ENCODE measurements around the gene RECQL5.
A peak's percentile ranks its signal among the peaks of the same experiment; 100 is the strongest.

RECQL5 gene

GRCh38 chr17:75662511-75662910 lies 4.4 kb downstream of the RECQL5 start:
- peaks cover 19% of the 10 kb centered on the region for H3K79me2 ChIP-seq (ENCODE audit: insufficient read depth, low read length)
- no peak overlapping the region for H3K4me2 ChIP-seq (ENCODE audit: insufficient read depth, low read length)
- H3K9ac ChIP-seq (ENCODE audit: low read depth, low read length): no peak overlapping the region
- H4K20me1 ChIP-seq (ENCODE audit: insufficient read depth, low read length): no peaks in the 10 kb centered on the region
- H3K27ac ChIP-seq (ENCODE audit: low read length): no peak overlapping the region
- no peak overlapping the region for H2AFZ ChIP-seq (ENCODE audit: low read depth, low read length)
- TF ChIP-seq CTCF (IDR thresholded peaks at IDR 0.05; ENCODE audit: borderline replicate concordance, extremely low read depth, low read length, poor library complexity, severe bottlenecking) (no peak), EZH2 (IDR thresholded peaks at IDR 0.05; ENCODE audit: borderline replicate concordance, low read depth, low read length, severe bottlenecking) (no peak)
- H3K27me3 ChIP-seq (ENCODE audit: insufficient read depth, low read length, poor library complexity): no peaks in the 10 kb centered on the region
- H3K4me3 ChIP-seq (ENCODE audit: low read depth in 1 of 2, low read length in 2 of 2): no peak overlapping the region
- H3K9me3 ChIP-seq (ENCODE audit: insufficient read depth, low read length, severe bottlenecking): no peaks in the 10 kb centered on the region
- peaks cover 14% of the 10 kb centered on the region for H3K4me1 ChIP-seq (ENCODE audit: insufficient read depth, low read length)
- ATAC-seq (ENCODE audit: insufficient read depth, low read depth) (no peak), DNase-seq (no peak)
- H3K36me3 ChIP-seq (ENCODE audit: insufficient read depth, low read length): peaks cover 29% of the 10 kb centered on the region

GRCh38 chr17:75661531-75661930 lies 5.4 kb downstream of the RECQL5 start:
- H3K27ac ChIP-seq (ENCODE audit: low read length): no peak overlapping the region
- peaks cover 14% of the 10 kb centered on the region for H3K4me1 ChIP-seq (ENCODE audit: insufficient read depth, low read length)
- no peak overlapping the region for H2AFZ ChIP-seq (ENCODE audit: low read depth, low read length)
- no peak overlapping the region for H3K4me2 ChIP-seq (ENCODE audit: insufficient read depth, low read length)
- peaks cover 35% of the 10 kb centered on the region for H3K36me3 ChIP-seq (ENCODE audit: insufficient read depth, low read length)
- peaks cover 10% of the 10 kb centered on the region for H3K79me2 ChIP-seq (ENCODE audit: insufficient read depth, low read length)
- TF ChIP-seq EZH2 (IDR thresholded peaks at IDR 0.05; ENCODE audit: borderline replicate concordance, low read depth, low read length, severe bottlenecking) (no peak), CTCF (IDR thresholded peaks at IDR 0.05; ENCODE audit: borderline replicate concordance, extremely low read depth, low read length, poor library complexity, severe bottlenecking) (no peak)
- H4K20me1 ChIP-seq (ENCODE audit: insufficient read depth, low read length): no peaks in the 10 kb centered on the region
- DNase-seq (no peak), ATAC-seq (ENCODE audit: insufficient read depth, low read depth) (no peak)
- H3K27me3 ChIP-seq (ENCODE audit: insufficient read depth, low read length, poor library complexity): no peaks in the 10 kb centered on the region
- H3K9ac ChIP-seq (ENCODE audit: low read depth, low read length): no peak overlapping the region
- no peak overlapping the region for H3K4me3 ChIP-seq (ENCODE audit: low read depth in 1 of 2, low read length in 2 of 2)
- no peaks in the 10 kb centered on the region for H3K9me3 ChIP-seq (ENCODE audit: insufficient read depth, low read length, severe bottlenecking)

- TF ChIP-seq CTCF (IDR thresholded peaks at IDR 0.05; ENCODE audit: borderline replicate concordance, extremely low read depth, low read length, poor library complexity, severe bottlenecking): no peak
- no peak for TF ChIP-seq EZH2 (IDR thresholded peaks at IDR 0.05; ENCODE audit: borderline replicate concordance, low read depth, low read length, severe bottlenecking)
- ATAC-seq (ENCODE audit: insufficient read depth, low read depth) (no peak), DNase-seq (no peak)
- Histone ChIP-seq H3K27ac (ENCODE audit: low read length) (no peak overlapping the region), H3K79me2 (ENCODE audit: insufficient read depth, low read length) (no peaks in the 10 kb centered on the region), H3K4me1 (ENCODE audit: insufficient read depth, low read length) (no peaks in the 10 kb centered on the region), H3K9me3 (ENCODE audit: insufficient read depth, low read length, severe bottlenecking) (no peaks in the 10 kb centered on the region), H3K36me3 (ENCODE audit: insufficient read depth, low read length) (peaks cover 33% of the 10 kb centered on the region), H3K4me2 (ENCODE audit: insufficient read depth, low read length) (no peak overlapping the region), H3K27me3 (ENCODE audit: insufficient read depth, low read length, poor library complexity) (no peaks in the 10 kb centered on the region), H3K9ac (ENCODE audit: low read depth, low read length) (no peak overlapping the region), H3K4me3 (ENCODE audit: low read depth in 1 of 2, low read length in 2 of 2) (no peak overlapping the region), H4K20me1 (ENCODE audit: insufficient read depth, low read length) (no peaks in the 10 kb centered on the region), H2AFZ (ENCODE audit: low read depth, low read length) (no peak overlapping the region)
Measured at GRCh38 chr17:75658237-75658636, 8.7 kb downstream of the RECQL5 start.

GRCh38 chr17:75654176-75654575 lies 12.8 kb downstream of the RECQL5 start:
- Histone ChIP-seq H3K4me2 (ENCODE audit: insufficient read depth, low read length) (no peak overlapping the region), H4K20me1 (ENCODE audit: insufficient read depth, low read length) (no peaks in the 10 kb centered on the region), H3K9me3 (ENCODE audit: insufficient read depth, low read length, severe bottlenecking) (no peaks in the 10 kb centered on the region), H3K4me1 (ENCODE audit: insufficient read depth, low read length) (no peaks in the 10 kb centered on the region), H2AFZ (ENCODE audit: low read depth, low read length) (no peak overlapping the region), H3K79me2 (ENCODE audit: insufficient read depth, low read length) (no peaks in the 10 kb centered on the region), H3K36me3 (ENCODE audit: insufficient read depth, low read length) (peaks cover 36% of the 10 kb centered on the region), H3K27ac (ENCODE audit: low read length) (no peak overlapping the region), H3K9ac (ENCODE audit: low read depth, low read length) (no peak overlapping the region), H3K27me3 (ENCODE audit: insufficient read depth, low read length, poor library complexity) (no peaks in the 10 kb centered on the region), H3K4me3 (ENCODE audit: low read depth in 1 of 2, low read length in 2 of 2) (no peak overlapping the region)
- TF ChIP-seq EZH2 (IDR thresholded peaks at IDR 0.05; ENCODE audit: borderline replicate concordance, low read depth, low read length, severe bottlenecking): no peak
- peak; percentile 7 for TF ChIP-seq CTCF (IDR thresholded peaks at IDR 0.05; ENCODE audit: borderline replicate concordance, extremely low read depth, low read length, poor library complexity, severe bottlenecking)
- no peak for ATAC-seq (ENCODE audit: insufficient read depth, low read depth)
- no peak for DNase-seq
